ENCODE results near the gene MCM3.

Gene MCM3

DNA sequence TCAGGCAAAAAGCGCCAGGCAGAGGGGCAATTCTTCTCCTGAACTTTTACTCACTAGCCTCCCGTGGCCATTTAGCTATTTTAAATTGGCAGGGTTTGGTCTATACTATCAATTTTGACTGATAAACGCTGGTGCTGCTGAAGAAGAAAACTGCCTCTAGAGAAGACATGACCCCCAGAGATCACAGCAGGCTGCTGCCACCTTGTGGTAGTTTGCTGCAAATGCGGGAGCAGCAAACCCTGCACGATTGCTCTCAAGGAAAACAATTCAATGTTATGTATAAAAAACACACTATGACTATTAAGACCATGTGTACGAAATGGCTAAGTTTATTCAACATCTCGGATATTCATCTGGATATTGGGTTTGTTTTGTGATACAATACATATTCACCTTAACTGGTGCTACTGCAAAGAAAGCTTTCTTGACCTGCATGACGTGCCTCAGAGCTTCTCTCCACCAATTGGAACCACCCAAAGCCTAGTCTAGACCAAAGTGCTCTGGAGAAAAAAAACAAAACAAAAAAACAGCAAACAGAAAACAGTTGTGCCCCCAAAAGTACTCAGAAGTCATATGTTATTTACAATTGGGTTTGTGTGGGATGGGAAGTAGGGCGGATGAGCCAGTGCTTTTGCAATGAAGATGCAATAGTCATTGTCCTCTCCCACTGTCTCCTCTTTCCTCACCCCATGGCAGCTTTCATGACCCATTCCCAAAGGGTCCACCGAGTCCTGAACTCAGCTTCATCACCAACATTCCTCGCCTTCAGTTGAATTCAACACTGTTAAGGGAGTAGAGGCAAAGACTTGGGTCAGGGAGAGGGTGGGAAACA, 20.6 kb downstream of the MCM3 start:
- TF ChIP-seq, protein P1, sequence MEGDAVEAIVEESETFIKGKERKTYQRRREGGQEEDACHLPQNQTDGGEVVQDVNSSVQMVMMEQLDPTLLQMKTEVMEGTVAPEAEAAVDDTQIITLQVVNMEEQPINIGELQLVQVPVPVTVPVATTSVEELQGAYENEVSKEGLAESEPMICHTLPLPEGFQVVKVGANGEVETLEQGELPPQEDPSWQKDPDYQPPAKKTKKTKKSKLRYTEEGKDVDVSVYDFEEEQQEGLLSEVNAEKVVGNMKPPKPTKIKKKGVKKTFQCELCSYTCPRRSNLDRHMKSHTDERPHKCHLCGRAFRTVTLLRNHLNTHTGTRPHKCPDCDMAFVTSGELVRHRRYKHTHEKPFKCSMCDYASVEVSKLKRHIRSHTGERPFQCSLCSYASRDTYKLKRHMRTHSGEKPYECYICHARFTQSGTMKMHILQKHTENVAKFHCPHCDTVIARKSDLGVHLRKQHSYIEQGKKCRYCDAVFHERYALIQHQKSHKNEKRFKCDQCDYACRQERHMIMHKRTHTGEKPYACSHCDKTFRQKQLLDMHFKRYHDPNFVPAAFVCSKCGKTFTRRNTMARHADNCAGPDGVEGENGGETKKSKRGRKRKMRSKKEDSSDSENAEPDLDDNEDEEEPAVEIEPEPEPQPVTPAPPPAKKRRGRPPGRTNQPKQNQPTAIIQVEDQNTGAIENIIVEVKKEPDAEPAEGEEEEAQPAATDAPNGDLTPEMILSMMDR (IDR thresholded peaks at IDR 0.05; ENCODE audit: extremely low read depth, missing control alignments) = peak; percentile 88
- peak; percentile 60 for DNase-seq (ENCODE audit: low spot score)

DNA sequence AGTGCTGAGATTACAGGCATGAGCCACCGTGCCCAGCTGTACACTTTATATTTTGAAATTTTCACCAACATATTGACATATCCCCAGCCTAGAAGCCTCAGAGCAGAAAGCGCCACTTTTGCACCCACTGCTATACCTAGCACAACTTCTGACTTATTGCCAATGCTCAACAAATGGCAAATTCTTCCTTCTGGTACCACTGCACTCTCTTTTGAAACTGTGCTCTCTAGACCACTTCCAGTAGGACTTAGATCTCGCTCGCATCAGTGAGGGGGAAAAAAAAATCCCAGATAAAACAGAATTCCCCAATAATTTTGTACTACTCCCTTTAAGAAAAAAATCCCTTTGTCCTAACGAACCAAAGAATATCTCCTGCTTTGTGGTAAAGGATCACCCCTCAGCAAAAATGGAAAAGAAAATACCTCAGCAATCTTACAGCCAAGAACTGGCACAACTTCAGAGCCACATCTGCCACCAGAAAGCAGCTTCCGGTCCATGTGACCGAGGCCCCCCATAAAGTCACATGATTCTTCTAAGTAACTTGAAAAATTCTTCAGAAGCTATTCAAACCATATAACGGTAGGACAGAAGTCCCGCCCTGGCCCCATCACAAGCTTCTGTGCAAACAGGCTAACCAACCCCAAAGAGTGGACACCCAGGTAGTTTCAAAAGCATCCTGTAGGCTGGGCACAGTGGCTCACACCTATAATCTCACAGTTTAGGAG, 21.8 kb downstream of the MCM3 start:
- TF ChIP-seq, protein P1 (IDR thresholded peaks at IDR 0.05; ENCODE audit: extremely low read depth, missing control alignments) = no peak
- no peak for DNase-seq (ENCODE audit: low spot score)

- TF ChIP-seq, protein P1 (IDR thresholded peaks at IDR 0.05; ENCODE audit: extremely low read depth, missing control alignments) = no peak
- DNase-seq (ENCODE audit: low spot score) = no peak
These were observed 23.3 kb downstream of the MCM3 start for GRCh38 chr6:52261229-52261628.

DNA sequence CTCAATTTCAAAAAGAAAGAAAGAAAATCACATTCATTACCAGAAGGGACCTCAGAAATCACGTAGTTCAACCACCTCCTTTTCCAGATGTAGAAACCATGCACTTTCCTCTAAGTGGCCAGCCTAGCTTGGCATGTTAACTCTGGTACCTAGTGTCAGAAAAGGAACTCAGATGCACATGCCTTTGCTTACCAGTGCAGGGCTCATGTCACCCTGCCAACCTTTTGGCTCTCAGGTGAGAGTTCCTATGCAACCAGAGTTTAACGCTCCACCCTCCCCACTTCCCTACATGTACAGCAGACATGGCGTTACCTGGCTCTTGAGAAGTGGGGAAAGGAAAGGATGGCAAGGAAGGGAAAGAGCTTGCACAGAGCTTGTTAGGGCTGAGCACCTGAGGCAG, 23.9 kb downstream of the MCM3 start:
- no peak for DNase-seq (ENCODE audit: low spot score)

GRCh38 chr6:52255434-52255833, 29.1 kb downstream of the MCM3 start:
- TF ChIP-seq, protein P1 (IDR thresholded peaks at IDR 0.05; ENCODE audit: extremely low read depth, missing control alignments) = no peak
- DNase-seq (ENCODE audit: low spot score) = no peak

More for the DNA sequence above, 23.9 kb downstream of the MCM3 start:
- TF ChIP-seq, protein P1 (IDR thresholded peaks at IDR 0.05; ENCODE audit: extremely low read depth, missing control alignments) = no peak

DNA sequence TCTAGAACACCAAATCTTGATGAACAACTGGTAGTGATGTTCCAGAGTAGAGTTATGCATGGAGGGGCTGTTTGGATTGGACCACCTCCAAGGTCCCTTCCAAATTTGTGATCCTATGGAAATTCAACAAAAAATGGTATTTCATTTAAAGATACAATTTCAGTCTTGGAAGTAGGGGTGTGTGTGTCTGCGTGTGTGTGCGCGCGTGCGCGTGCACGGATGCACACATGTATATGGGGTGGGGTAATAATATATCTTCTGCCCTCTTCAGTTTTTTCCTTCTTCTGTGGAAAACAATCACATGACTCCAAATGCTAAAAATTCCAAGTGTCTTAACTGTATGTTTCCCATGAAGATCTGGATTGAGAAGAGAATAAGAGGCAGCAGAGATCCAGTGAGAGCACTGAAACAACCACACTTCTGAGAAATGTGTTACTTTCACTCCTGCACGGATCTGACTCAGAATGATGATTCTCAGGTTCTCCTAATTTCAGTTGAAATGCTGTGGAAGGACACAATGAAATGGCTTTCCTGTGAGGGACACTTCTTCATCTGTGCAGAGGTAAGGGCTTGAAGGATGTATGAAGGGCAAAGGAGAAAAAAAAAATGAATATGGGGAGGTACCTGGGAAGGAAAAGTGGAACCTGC, 29.7 kb downstream of the MCM3 start:
- TF ChIP-seq, protein P1 (IDR thresholded peaks at IDR 0.05; ENCODE audit: extremely low read depth, missing control alignments) = no peak
- DNase-seq (ENCODE audit: low spot score) = no peak

- TF ChIP-seq, protein P1 (IDR thresholded peaks at IDR 0.05; ENCODE audit: extremely low read depth, missing control alignments) = no peak
- DNase-seq (ENCODE audit: low spot score) = no peak
These were observed 31.0 kb downstream of the MCM3 start for GRCh38 chr6:52253494-52253893.
